ENCODE data around the gene NRL.
"Not testable (repeated sequence)": the region's sequence is repeated elsewhere in the genome, so short reads cannot be mapped to it uniquely, and the experiment has no call there.

NRL gene

GRCh38 chr14:24123424-24124417 is 9.0 kb upstream of the NRL start:
- no peak for DNase-seq (ENCODE audit: low spot score)

- DNase-seq (ENCODE audit: low spot score): no peak
Measured at GRCh38 chr14:24122898-24123297, 8.1 kb upstream of the NRL start.

GRCh38 chr14:24122416-24122815 is 7.7 kb upstream of the NRL start:
- no peak for DNase-seq (ENCODE audit: low spot score)

- no peak for DNase-seq (ENCODE audit: low spot score)
Measured at GRCh38 chr14:24121210-24121609, 6.5 kb upstream of the NRL start.

- DNase-seq (ENCODE audit: low spot score): no peak
Measured at GRCh38 chr14:24119691-24120090, 4.9 kb upstream of the NRL start.

- DNase-seq (ENCODE audit: low spot score): no peak
Measured at GRCh38 chr14:24117179-24117578, 2.4 kb upstream of the NRL start.

- no peak for DNase-seq (ENCODE audit: low spot score)
Measured at GRCh38 chr14:24116128-24116814, 1.5 kb upstream of the NRL start.

GRCh38 chr14:24115422-24116127 is 826 bp upstream of the NRL start:
- DNase-seq (ENCODE audit: low spot score): no peak

- DNase-seq (ENCODE audit: low spot score): peak; percentile 86
Measured at GRCh38 chr14:24113801-24114531, 783 bp downstream of the NRL start.

GRCh38 chr14:24113379-24113800 is 1.4 kb downstream of the NRL start:
- no peak for DNase-seq (ENCODE audit: low spot score)

- no peak for DNase-seq (ENCODE audit: low spot score)
Measured at GRCh38 chr14:24110523-24110922, 4.2 kb downstream of the NRL start.

- no peak for DNase-seq (ENCODE audit: low spot score)
Measured at GRCh38 chr14:24110060-24110459, 4.7 kb downstream of the NRL start.

GRCh38 chr14:24108336-24108874 is 6.3 kb downstream of the NRL start:
- no peak for DNase-seq (ENCODE audit: low spot score)

GRCh38 chr14:24106672-24107271 is 8.0 kb downstream of the NRL start:
- no peak for DNase-seq (ENCODE audit: low spot score)

GRCh38 chr14:24105609-24106239 is 9.0 kb downstream of the NRL start:
- not testable (repeated sequence) for DNase-seq (ENCODE audit: low spot score)

- no peak for DNase-seq (ENCODE audit: low spot score)
Measured at GRCh38 chr14:24103451-24103850, 11.3 kb downstream of the NRL start.

GRCh38 chr14:24102357-24103048 is 12.2 kb downstream of the NRL start:
- no peak for DNase-seq (ENCODE audit: low spot score)

- no peak for DNase-seq (ENCODE audit: low spot score)
Measured at GRCh38 chr14:24100982-24101494, 13.7 kb downstream of the NRL start.

GRCh38 chr14:24100197-24100981 is 14.4 kb downstream of the NRL start:
- DNase-seq (ENCODE audit: low spot score): no peak

All from GM03348 (cell line).